ENCODE results near the gene GORASP1.

DNA sequence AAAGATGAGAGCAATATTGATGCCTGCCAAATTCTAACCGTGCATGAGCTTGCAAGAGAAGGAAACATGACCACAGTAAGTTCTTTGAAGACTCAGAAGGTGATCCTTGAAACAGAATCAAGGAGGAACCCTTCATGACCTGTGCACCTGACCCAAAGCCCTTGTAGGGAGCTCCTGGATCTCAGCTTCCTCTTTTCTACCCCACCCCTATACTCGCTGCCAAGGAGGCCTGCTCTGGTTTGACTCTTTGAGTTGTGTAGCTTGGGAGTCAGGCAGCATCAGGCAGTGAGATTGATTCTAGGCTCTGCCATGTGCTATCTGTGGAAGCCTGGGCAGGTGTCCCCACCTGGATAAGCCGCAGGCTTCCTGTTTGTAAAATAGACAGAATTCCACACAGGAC is 10.7 kb upstream of the GORASP1 start:
- TF ChIP-seq POLR2A (IDR thresholded peaks at IDR 0.05), result no peak
- TF ChIP-seq, protein P1, sequence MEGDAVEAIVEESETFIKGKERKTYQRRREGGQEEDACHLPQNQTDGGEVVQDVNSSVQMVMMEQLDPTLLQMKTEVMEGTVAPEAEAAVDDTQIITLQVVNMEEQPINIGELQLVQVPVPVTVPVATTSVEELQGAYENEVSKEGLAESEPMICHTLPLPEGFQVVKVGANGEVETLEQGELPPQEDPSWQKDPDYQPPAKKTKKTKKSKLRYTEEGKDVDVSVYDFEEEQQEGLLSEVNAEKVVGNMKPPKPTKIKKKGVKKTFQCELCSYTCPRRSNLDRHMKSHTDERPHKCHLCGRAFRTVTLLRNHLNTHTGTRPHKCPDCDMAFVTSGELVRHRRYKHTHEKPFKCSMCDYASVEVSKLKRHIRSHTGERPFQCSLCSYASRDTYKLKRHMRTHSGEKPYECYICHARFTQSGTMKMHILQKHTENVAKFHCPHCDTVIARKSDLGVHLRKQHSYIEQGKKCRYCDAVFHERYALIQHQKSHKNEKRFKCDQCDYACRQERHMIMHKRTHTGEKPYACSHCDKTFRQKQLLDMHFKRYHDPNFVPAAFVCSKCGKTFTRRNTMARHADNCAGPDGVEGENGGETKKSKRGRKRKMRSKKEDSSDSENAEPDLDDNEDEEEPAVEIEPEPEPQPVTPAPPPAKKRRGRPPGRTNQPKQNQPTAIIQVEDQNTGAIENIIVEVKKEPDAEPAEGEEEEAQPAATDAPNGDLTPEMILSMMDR (IDR thresholded peaks at IDR 0.05), result no peak
